Measurements from ENCODE around the gene ARHGEF28.

DNA sequence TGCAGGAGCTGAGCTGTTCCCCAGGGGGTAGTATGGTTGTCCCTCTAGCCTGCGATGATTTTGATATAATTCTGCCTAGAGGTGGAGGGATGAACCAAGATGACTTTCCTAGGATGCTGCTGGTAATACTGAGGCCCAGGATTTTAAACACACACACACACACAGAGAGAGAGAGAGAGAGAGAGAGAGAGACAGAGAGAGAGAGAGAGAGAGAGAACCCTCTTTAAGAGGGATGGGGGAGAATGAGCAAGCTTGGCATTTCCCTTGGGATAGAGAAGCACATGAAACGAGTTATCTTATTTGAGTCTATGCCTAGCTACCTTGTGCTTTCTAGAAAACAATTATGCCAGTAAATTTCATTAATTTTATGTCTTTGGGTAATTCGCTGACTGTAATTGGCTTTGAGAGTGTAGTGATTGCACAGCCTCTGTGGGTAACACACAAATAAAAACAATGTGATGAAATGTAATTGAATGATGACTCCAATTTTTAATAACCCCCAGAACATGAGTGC is 338.4 kb downstream of the ARHGEF28 start:
- TF ChIP-seq, protein P1, sequence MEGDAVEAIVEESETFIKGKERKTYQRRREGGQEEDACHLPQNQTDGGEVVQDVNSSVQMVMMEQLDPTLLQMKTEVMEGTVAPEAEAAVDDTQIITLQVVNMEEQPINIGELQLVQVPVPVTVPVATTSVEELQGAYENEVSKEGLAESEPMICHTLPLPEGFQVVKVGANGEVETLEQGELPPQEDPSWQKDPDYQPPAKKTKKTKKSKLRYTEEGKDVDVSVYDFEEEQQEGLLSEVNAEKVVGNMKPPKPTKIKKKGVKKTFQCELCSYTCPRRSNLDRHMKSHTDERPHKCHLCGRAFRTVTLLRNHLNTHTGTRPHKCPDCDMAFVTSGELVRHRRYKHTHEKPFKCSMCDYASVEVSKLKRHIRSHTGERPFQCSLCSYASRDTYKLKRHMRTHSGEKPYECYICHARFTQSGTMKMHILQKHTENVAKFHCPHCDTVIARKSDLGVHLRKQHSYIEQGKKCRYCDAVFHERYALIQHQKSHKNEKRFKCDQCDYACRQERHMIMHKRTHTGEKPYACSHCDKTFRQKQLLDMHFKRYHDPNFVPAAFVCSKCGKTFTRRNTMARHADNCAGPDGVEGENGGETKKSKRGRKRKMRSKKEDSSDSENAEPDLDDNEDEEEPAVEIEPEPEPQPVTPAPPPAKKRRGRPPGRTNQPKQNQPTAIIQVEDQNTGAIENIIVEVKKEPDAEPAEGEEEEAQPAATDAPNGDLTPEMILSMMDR (IDR thresholded peaks at IDR 0.05 in 4 of 5, conservative IDR thresholded peaks at IDR 0.05 in 1 of 5) = no peak
- no peak for TF ChIP-seq POLR2A (IDR thresholded peaks at IDR 0.05)
